Activated CD4-positive, alpha-beta T cell treated with anti-CD3 and anti-CD28 coated beads, Interleukin-2, amount 10 ng/mL, durations not matched to agents 24 days and 14 days (primary cell): ENCODE results near the gene PDGFC. TPM values are rescaled to one million over a fixed set of nuclear protein-coding genes. Genes with fewer than 3 reads are reported as not detected.
"Not testable (repeated sequence)": the region's sequence is repeated elsewhere in the genome, so short reads cannot be mapped to it uniquely, and the experiment has no call there.

Experiments
- DNase-seq: peaks from one replicate; pipeline ENCODE4 v3.0.0; 2022
- H3K27ac Mint-ChIP-seq: one replicate; pipeline ENCODE4 v1.8.0; 2022; ENCODE audit warnings: mild to moderate bottlenecking, mixed read lengths
- H3K27me3 Mint-ChIP-seq: one replicate; pipeline ENCODE4 v1.8.0; 2022; ENCODE audit warnings: mixed read lengths
- H3K36me3 Mint-ChIP-seq: one replicate; pipeline ENCODE4 v1.8.0; 2022; ENCODE audit warnings: low read depth, mild to moderate bottlenecking, mixed read lengths
- H3K4me1 Mint-ChIP-seq: one replicate; pipeline ENCODE4 v1.8.0; 2021; ENCODE audit warnings: mixed read lengths
- H3K4me3 Mint-ChIP-seq: one replicate; pipeline ENCODE4 v1.8.0; 2022; ENCODE audit warnings: mild to moderate bottlenecking, moderate library complexity, mixed read lengths
- H3K9me3 Mint-ChIP-seq: one replicate; pipeline ENCODE4 v1.8.0; 2021; ENCODE audit warnings: mixed read lengths
- intact Hi-C: fragments of 100-400 bp; cut with micrococcal nuclease; formaldehyde crosslinking; loops from one replicate; pipeline ENCODE4 v1.15.1; 2023
- total RNA-seq: library from RNA; stranded (reverse); gene quantifications from 2 replicates; pipeline ENCODE4 v1.2.3, GENCODE V29; 2022

Gene PDGFC
- total RNA-seq, 1 donor from 2014 or later = not detected

DNA sequence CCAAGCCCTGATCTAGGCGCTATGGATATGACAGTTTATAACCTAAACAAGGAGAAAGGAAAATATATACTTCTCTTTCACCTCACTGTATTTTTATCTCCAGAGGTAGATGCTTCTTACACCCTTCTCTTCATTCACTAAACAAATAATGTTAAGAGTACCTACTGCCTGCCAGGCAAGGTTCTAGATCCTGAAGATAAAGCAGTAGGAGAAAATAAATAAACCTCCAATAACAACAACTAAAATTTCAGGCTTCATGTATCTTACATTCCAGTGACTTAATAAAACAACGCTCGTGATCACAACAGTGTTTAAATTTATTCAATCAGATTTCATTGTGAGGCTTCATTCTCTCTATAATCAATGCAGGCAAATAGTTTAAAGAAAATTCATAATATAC lies 20.7 kb downstream of the PDGFC start:
- intact Hi-C loops = no loop called here
- no peaks in the 10 kb centered on the region for H3K36me3 Mint-ChIP-seq

GRCh38 chr4:156950090-156950489 lies 21.5 kb downstream of the PDGFC start:
- intact Hi-C loops = no loop called here
- Mint-ChIP-seq H3K4me1 (no peaks in the 10 kb centered on the region), H3K36me3 (no peaks in the 10 kb centered on the region), H3K27ac (no peak overlapping the region), H3K4me3 (no peak overlapping the region), H3K27me3 (no peaks in the 10 kb centered on the region), H3K9me3 (no peaks in the 10 kb centered on the region)
- no peak for DNase-seq

More for the DNA sequence above, 20.7 kb downstream of the PDGFC start:
- DNase-seq = no peak
- no peaks in the 10 kb centered on the region for H3K27me3 Mint-ChIP-seq
- H3K4me3 Mint-ChIP-seq = no peak overlapping the region
- H3K9me3 Mint-ChIP-seq = no peaks in the 10 kb centered on the region
- no peaks in the 10 kb centered on the region for H3K4me1 Mint-ChIP-seq
- H3K27ac Mint-ChIP-seq = no peak overlapping the region

DNA sequence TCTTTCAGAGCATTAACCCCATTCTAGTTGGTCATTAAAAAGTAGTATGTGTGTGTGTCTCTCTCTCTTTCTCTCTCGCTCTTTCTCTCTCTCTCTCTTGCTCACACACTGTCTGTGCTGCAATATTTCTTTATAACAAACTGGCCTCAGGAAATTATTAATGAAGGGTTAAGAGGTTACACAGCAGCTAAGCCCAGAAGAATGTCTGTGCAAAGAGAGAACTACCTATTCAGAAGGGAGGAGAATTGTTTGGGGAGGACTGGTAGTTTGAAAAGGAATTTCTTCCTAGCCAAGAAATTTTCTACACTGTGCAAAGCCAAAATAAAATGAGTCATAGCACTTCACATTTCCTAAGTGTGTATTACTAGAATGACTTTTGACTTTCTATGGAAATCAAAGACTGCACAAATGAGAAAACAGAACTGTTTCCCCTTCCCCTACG lies 22.2 kb downstream of the PDGFC start:
- Mint-ChIP-seq H3K9me3 (no peaks in the 10 kb centered on the region), H3K4me1 (no peaks in the 10 kb centered on the region), H3K27ac (no peak overlapping the region), H3K4me3 (no peak overlapping the region), H3K27me3 (no peaks in the 10 kb centered on the region), H3K36me3 (no peaks in the 10 kb centered on the region)
- intact Hi-C loops = no loop called here
- DNase-seq = no peak

DNA sequence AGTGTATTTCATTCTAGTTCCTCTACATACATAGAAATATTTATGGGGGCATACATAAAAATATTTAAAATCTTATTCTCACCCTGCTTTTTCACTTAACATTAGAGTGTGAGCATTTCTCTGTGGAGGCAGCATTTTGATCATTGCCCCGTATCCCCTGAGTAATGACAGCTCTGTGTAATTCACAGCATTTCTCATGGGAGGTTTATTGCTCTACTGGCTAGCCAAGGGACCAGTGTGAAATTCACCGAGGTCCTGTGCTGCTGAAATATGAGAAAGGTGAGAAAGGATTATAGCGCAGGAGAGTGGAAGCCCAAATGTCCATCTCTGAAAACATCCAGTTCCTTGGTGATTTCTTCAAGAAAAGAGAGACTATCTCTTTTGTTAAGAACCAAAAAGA lies 22.9 kb downstream of the PDGFC start:
- H3K4me1 Mint-ChIP-seq = no peaks in the 10 kb centered on the region
- no peaks in the 10 kb centered on the region for H3K36me3 Mint-ChIP-seq
- H3K9me3 Mint-ChIP-seq = no peaks in the 10 kb centered on the region
- no peak overlapping the region for H3K27ac Mint-ChIP-seq
- DNase-seq = no peak
- no peak overlapping the region for H3K4me3 Mint-ChIP-seq
- intact Hi-C loops = no loop called here
- H3K27me3 Mint-ChIP-seq = no peaks in the 10 kb centered on the region

- no peaks in the 10 kb centered on the region for H3K9me3 Mint-ChIP-seq
- no peak for DNase-seq
- H3K36me3 Mint-ChIP-seq = no peaks in the 10 kb centered on the region
- no peak overlapping the region for H3K27ac Mint-ChIP-seq
- intact Hi-C loops = no loop called here
- H3K4me1 Mint-ChIP-seq = no peaks in the 10 kb centered on the region
- no peak overlapping the region for H3K4me3 Mint-ChIP-seq
- no peaks in the 10 kb centered on the region for H3K27me3 Mint-ChIP-seq
Observed at GRCh38 chr4:156948133-156948532, 23.5 kb downstream of the PDGFC start.

DNA sequence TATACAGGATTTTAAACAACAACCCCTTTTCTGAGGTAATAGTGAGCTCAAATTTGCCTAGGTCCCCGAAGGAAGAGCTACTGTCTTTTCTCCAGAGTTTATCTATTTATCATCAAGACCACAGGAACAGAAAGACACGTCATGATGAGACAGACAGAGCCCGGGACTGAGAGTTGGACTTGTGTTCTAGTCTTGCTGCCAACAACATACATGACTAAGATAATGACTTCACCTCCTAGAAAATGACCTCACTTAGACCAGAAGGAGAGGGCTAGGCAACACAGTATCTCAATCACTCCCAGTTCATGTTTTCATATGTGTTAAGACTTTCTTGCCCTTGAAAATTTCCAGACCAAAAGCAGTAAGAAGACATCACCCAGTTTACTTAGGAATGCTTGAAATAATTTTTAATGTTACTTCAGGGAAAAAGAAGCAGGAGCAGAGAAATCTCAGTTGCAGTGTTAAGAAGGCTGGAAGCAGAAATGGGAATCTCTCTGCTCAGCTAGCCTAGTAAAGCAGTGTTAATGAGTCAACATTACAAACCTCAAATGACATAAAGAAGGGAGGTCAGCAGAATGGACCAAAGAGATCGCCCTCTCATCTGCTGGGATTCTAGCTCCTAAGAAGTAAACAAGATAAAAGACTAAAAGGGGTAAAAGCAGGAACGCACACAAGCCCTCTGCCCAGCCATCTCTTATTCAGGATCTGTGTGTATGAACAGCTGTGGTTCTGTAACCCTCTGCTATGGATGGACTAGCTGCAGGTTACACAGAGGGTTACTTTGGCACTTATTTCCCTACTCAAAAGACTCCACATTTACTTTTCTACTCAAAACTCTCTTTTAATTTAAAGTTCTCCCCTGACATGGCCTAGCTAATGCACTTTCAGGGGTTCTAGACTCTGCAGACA lies 24.8 kb downstream of the PDGFC start:
- Mint-ChIP-seq H3K36me3 (no peaks in the 10 kb centered on the region), H3K4me3 (no peak overlapping the region), H3K4me1 (no peaks in the 10 kb centered on the region), H3K27me3 (no peaks in the 10 kb centered on the region), H3K9me3 (no peaks in the 10 kb centered on the region), H3K27ac (no peak overlapping the region)
- intact Hi-C loops = no loop called here
- DNase-seq = no peak

DNA sequence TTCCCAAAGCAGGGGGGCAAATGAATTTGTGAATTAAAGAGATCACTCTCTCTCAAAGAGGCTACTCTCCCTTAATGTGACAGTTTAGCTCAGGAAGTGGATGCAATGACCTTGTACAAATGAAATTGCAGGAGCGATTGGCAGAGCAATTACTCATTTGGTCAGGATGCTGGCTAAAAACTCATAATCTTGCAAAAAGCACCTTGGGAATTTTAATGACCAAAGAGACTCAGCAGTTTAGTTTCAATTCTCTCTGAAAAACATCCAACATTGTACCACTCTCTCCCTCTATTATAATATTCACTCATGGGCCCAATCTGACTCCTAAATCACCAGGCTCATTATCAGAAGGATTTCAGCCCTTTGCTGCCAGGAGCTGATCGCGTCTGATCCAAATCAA lies 26.1 kb downstream of the PDGFC start:
- Mint-ChIP-seq H3K36me3 (no peaks in the 10 kb centered on the region), H3K4me1 (no peaks in the 10 kb centered on the region), H3K27ac (no peak overlapping the region), H3K9me3 (no peaks in the 10 kb centered on the region), H3K27me3 (no peaks in the 10 kb centered on the region), H3K4me3 (no peak overlapping the region)
- intact Hi-C loops = no loop called here
- no peak for DNase-seq

GRCh38 chr4:156942991-156943390 lies 28.6 kb downstream of the PDGFC start:
- no peaks in the 10 kb centered on the region for H3K36me3 Mint-ChIP-seq
- H3K4me3 Mint-ChIP-seq = no peak overlapping the region
- H3K27me3 Mint-ChIP-seq = no peaks in the 10 kb centered on the region
- H3K9me3 Mint-ChIP-seq = no peaks in the 10 kb centered on the region
- no peaks in the 10 kb centered on the region for H3K4me1 Mint-ChIP-seq
- intact Hi-C loops = no loop called here
- H3K27ac Mint-ChIP-seq = no peak overlapping the region
- no peak for DNase-seq

GRCh38 chr4:156941940-156942548 lies 29.6 kb downstream of the PDGFC start:
- no peaks in the 10 kb centered on the region for H3K4me1 Mint-ChIP-seq
- H3K4me3 Mint-ChIP-seq = no peak overlapping the region
- H3K27ac Mint-ChIP-seq = no peak overlapping the region
- H3K9me3 Mint-ChIP-seq = no peaks in the 10 kb centered on the region
- no peak for DNase-seq
- intact Hi-C loops = no loop called here
- no peaks in the 10 kb centered on the region for H3K36me3 Mint-ChIP-seq
- no peaks in the 10 kb centered on the region for H3K27me3 Mint-ChIP-seq

DNA sequence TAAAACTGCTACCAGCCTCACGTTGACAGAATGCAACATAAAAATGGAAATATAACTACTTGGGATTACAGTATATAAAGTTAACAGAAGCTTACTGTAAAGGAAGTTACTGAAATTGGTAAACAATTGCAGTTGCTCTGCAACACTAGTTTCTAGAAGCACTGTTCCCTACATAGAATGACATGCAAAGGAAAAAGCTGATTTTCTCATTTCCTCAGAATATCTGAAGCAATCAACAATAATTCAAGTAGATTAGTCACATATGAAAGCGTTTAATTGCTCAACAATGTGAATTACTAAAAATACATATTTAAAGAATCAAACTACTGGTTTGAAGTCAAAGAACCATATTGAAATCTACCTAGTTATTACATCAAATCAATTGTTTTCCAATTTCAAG lies 31.8 kb downstream of the PDGFC start:
- H3K4me1 Mint-ChIP-seq = no peaks in the 10 kb centered on the region
- H3K27me3 Mint-ChIP-seq = no peaks in the 10 kb centered on the region
- no peaks in the 10 kb centered on the region for H3K9me3 Mint-ChIP-seq
- intact Hi-C loops = no loop called here
- no peak overlapping the region for H3K4me3 Mint-ChIP-seq
- H3K27ac Mint-ChIP-seq = no peak overlapping the region
- no peak for DNase-seq
- H3K36me3 Mint-ChIP-seq = no peaks in the 10 kb centered on the region

- Mint-ChIP-seq H3K4me3 (no peak overlapping the region), H3K27ac (no peak overlapping the region), H3K9me3 (no peaks in the 10 kb centered on the region), H3K36me3 (no peaks in the 10 kb centered on the region), H3K27me3 (no peaks in the 10 kb centered on the region), H3K4me1 (no peaks in the 10 kb centered on the region)
- intact Hi-C loops = no loop called here
- no peak for DNase-seq
Observed at GRCh38 chr4:156939139-156939538, 32.5 kb downstream of the PDGFC start.

DNA sequence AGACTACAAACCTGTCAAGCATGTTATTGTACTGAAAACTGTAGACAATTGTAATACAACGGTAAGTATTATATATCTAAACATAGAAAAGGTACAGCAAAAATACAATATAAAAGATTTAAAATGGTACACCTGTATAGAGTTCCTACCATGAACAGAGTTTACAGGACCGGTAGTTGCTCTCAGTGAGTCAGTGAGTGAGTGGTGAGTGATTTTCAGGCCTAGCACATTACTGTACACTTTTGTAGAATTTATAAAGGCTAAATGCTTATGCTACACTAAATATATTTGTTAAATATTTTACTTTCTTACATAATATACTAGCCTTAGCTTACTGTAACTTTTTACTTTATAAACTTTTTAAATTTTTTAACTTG lies 37.4 kb downstream of the PDGFC start:
- Mint-ChIP-seq H3K27me3 (no peaks in the 10 kb centered on the region), H3K4me3 (no peak overlapping the region), H3K36me3 (no peaks in the 10 kb centered on the region), H3K4me1 (no peaks in the 10 kb centered on the region), H3K9me3 (no peaks in the 10 kb centered on the region), H3K27ac (no peak overlapping the region)
- DNase-seq = no peak
- intact Hi-C loops = no loop called here

- Mint-ChIP-seq H3K9me3 (no peaks in the 10 kb centered on the region), H3K27me3 (no peaks in the 10 kb centered on the region), H3K36me3 (no peaks in the 10 kb centered on the region), H3K27ac (no peak overlapping the region), H3K4me3 (no peak overlapping the region), H3K4me1 (no peaks in the 10 kb centered on the region)
- intact Hi-C loops = no loop called here
- no peak for DNase-seq
Observed at GRCh38 chr4:156933633-156934258, 37.9 kb downstream of the PDGFC start.

GRCh38 chr4:156932360-156932759 lies 39.2 kb downstream of the PDGFC start:
- H3K27me3 Mint-ChIP-seq, H3K4me3 Mint-ChIP-seq, H3K27ac Mint-ChIP-seq, intact Hi-C loops, H3K9me3 Mint-ChIP-seq, DNase-seq, H3K4me1 Mint-ChIP-seq, H3K36me3 Mint-ChIP-seq: not testable (repeated sequence)
